Measurements from ENCODE around the gene EDA. TPM values are rescaled to one million over a fixed set of nuclear protein-coding genes. Genes with fewer than 3 reads are reported as not detected.

The EDA gene
- total RNA-seq, 4 donors from 2014 or later: 6.2 to 10.9 (median 6.8) TPM

DNA sequence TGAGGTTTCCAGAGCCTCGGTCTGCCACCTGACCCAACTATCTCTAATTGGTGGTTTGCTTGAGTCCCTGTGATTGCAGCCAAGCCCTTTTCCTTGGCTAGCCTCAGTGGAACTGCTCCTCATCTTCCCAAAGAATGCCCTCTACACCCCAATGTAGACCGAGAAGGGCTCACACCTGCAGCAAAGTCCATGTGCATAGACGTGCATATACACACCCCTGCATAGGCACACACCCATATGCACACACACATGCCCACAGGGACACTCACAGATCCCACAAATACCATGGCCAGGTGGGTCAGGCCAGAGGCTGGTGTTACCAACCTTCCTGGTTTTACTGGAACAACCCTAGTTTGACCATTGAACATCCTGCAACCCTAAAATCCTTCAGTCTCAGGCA is 433.5 kb downstream of the EDA start:
- ATAC-seq (ENCODE audit: low FRiP score) (no peak), DNase-seq (ENCODE audit: low spot score) (no peak)
- TF ChIP-seq CTCF (IDR thresholded peaks at IDR 0.05): no peak

GRCh38 chrX:70049925-70050324 is 434.0 kb downstream of the EDA start, which contains the start of gene AWAT2:
Gene AWAT2 (minus strand): TSS chrX:70049938. CDS start chrX:70049932, 6 bp downstream.
- no peak for DNase-seq (ENCODE audit: low spot score)
- no peak for ATAC-seq (ENCODE audit: low FRiP score)
- no peak for TF ChIP-seq CTCF (IDR thresholded peaks at IDR 0.05)

DNA sequence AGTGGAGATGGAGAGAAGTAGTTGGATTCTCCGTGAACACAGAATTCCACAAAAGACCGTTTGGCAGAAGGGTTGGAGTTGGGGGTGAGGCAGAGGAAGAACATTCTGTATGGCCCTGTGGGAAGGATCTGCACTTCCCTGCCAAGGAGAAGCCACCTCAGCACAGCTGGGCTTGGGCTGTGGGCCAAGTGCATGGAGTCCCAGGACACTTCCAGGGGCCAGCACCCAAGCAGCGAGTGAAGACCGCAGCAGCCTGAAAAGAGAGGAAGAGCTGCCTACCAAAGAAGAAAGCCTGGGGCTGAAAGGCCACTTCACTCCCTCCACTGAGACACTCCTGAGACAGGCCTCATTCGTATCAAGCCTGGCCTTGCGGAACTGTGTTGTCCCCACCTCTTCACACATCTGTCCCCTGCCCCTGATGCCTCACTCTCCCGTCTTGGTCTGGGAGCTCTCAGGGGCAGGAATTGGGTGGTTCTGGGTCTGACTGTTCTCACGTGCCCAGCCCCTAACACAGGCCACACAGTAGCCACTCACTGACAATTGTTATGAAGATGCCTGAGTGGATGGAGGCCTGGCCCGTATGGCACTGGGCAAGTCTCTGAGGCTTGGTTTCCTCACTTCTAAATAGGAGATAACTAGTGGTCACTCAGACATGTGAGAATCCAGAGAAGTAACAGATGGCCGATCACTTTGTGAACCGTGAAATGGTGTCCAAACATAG is 437.1 kb downstream of the EDA start:
- ATAC-seq (ENCODE audit: low FRiP score): no peak
- TF ChIP-seq CTCF (IDR thresholded peaks at IDR 0.05): no peak
- DNase-seq (ENCODE audit: low spot score): no peak

DNA sequence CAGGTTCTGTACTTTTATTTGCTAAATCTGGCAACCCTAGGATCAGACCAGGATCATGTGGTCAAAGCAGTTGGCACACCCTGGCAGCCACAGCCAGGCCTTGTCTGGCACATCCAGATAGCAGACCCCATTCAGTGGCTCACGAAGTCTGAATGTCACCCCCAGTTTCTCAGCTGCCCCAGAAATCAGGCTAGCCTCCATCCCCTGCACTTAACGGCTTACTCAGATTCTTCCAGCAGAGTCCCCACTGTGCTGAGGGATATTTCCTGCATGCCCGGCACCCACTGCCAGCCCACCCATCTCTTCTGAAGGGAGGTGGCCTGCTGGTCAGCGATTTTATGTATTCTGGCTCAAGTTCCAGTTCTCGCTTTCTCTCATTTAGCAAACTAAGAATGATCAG is 438.5 kb downstream of the EDA start:
- no peak for TF ChIP-seq CTCF (IDR thresholded peaks at IDR 0.05)
- ATAC-seq (ENCODE audit: low FRiP score): no peak
- DNase-seq (ENCODE audit: low spot score): no peak

- ATAC-seq (ENCODE audit: low FRiP score) (no peak), DNase-seq (ENCODE audit: low spot score) (no peak)
- TF ChIP-seq CTCF (IDR thresholded peaks at IDR 0.05): no peak
These were observed 446.2 kb downstream of the EDA start, which contains the start of gene OTUD6A for GRCh38 chrX:70062076-70062475. Gene OTUD6A (plus strand): TSS chrX:70062457. CDS start chrX:70062525, 68 bp downstream.

GRCh38 chrX:70062961-70063550 is 447.1 kb downstream of the EDA start:
- no peak for DNase-seq (ENCODE audit: low spot score)
- no peak for ATAC-seq (ENCODE audit: low FRiP score)
- no peak for TF ChIP-seq CTCF (IDR thresholded peaks at IDR 0.05)

DNA sequence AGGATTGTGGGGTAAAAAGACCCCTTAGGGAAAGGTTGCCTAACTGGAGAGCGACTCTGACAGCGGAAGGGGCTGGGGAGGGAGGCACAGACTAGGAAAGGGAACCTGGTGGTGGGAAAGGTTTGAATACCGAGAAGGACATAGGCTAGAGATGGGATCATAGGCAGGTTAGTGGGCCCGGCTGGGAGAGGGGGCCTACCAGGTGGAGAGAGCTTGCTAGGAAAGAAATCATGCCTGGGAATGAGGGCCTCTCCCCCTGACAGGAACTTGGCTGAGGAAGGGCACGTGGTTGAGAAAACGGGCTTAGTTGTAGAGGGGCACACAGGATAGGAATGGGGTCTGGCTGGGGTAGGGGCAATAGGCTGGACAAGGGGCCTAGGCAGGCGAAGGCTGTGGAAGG is 450.7 kb downstream of the EDA start:
- no peak for ATAC-seq (ENCODE audit: low FRiP score)
- no peak for DNase-seq (ENCODE audit: low spot score)
- TF ChIP-seq CTCF (IDR thresholded peaks at IDR 0.05): no peak

Data from omental fat pad (tissue), 4 donors.